C4-2B (cell line): ENCODE results near the gene TKTL2.

ENCODE experiments used
- H3K27ac ChIP-seq: fragments of 450-650 bp; 2 replicates; pipeline ENCODE4 v1.5.1; 2017
- ZFX ChIP-seq: fragments of 450-650 bp; IDR thresholded peaks from 2 replicates; pipeline ENCODE4 v1.6.1; 2017

Gene TKTL2

GRCh38 chr4:163440040-163440439, 33.5 kb downstream of the TKTL2 start:
- no peak for TF ChIP-seq ZFX
- H3K27ac ChIP-seq = no peak overlapping the region
